WERI-Rb-1 (cell line): ENCODE measurements around the gene ITGA8.

Source experiments
- DNase-seq: peaks from one replicate; pipeline ENCODE4 v3.0.0-alpha.2; 2020
- H3K27ac ChIP-seq: fragments of 250-450 bp; sonication (Bioruptor Pico); 2 replicates; pipeline ENCODE4 v1.5.1; 2020; ENCODE audit warnings: mild to moderate bottlenecking, moderate library complexity
- H3K27me3 ChIP-seq: fragments of 250-450 bp; sonication (Bioruptor Pico); 2 replicates; pipeline ENCODE4 v1.5.1; 2021; ENCODE audit warnings: mild to moderate bottlenecking, low read depth, moderate library complexity; ENCODE audit not compliant: insufficient read depth, severe bottlenecking
- H3K36me3 ChIP-seq: fragments of 250-450 bp; sonication (Bioruptor Pico); 2 replicates; pipeline ENCODE4 v1.5.1; 2020; ENCODE audit warnings: mild to moderate bottlenecking, moderate library complexity
- H3K4me3 ChIP-seq: 2 replicates; pipeline ENCODE4 v1.5.1; 2011; ENCODE audit warnings: low read depth, mild to moderate bottlenecking, control low read depth, low read length
- H3K9me3 ChIP-seq: fragments of 250-450 bp; sonication (Bioruptor Pico); 2 replicates; pipeline ENCODE4 v1.5.1; 2021; ENCODE audit warnings: mild to moderate bottlenecking, moderate library complexity; ENCODE audit not compliant: severe bottlenecking
- CTCF ChIP-seq: IDR thresholded peaks from 2 replicates; pipeline ENCODE4 v1.5.1; 2011; ENCODE audit warnings: low read depth, mild to moderate bottlenecking, control low read depth, inconsistent platforms, low read length

ITGA8 gene

GRCh38 chr10:15672469-15672868 is 47.3 kb downstream of the ITGA8 start:
- TF ChIP-seq CTCF, result no peak
- DNase-seq, result no peak
- no peaks in the 10 kb centered on the region for H3K36me3 ChIP-seq
- no peak overlapping the region for H3K27ac ChIP-seq
- no peak overlapping the region for H3K4me3 ChIP-seq
- H3K27me3 ChIP-seq, result no peaks in the 10 kb centered on the region
- no peaks in the 10 kb centered on the region for H3K9me3 ChIP-seq

GRCh38 chr10:15670880-15671279 is 48.8 kb downstream of the ITGA8 start:
- no peak overlapping the region for H3K27ac ChIP-seq
- no peak overlapping the region for H3K4me3 ChIP-seq
- H3K27me3 ChIP-seq, result no peaks in the 10 kb centered on the region
- TF ChIP-seq CTCF, result no peak
- H3K9me3 ChIP-seq, result no peaks in the 10 kb centered on the region
- no peaks in the 10 kb centered on the region for H3K36me3 ChIP-seq
- DNase-seq, result no peak

GRCh38 chr10:15661574-15661973 is 58.1 kb downstream of the ITGA8 start:
- TF ChIP-seq CTCF, result no peak
- Histone ChIP-seq H3K9me3 (no peaks in the 10 kb centered on the region), H3K36me3 (no peaks in the 10 kb centered on the region), H3K27ac (no peak overlapping the region), H3K27me3 (no peaks in the 10 kb centered on the region), H3K4me3 (no peak overlapping the region)
- no peak for DNase-seq

GRCh38 chr10:15660990-15661389 is 58.7 kb downstream of the ITGA8 start:
- Histone ChIP-seq H3K9me3 (no peaks in the 10 kb centered on the region), H3K27me3 (no peaks in the 10 kb centered on the region), H3K27ac (no peak overlapping the region), H3K36me3 (no peaks in the 10 kb centered on the region), H3K4me3 (no peak overlapping the region)
- no peak for DNase-seq
- TF ChIP-seq CTCF, result no peak

DNA sequence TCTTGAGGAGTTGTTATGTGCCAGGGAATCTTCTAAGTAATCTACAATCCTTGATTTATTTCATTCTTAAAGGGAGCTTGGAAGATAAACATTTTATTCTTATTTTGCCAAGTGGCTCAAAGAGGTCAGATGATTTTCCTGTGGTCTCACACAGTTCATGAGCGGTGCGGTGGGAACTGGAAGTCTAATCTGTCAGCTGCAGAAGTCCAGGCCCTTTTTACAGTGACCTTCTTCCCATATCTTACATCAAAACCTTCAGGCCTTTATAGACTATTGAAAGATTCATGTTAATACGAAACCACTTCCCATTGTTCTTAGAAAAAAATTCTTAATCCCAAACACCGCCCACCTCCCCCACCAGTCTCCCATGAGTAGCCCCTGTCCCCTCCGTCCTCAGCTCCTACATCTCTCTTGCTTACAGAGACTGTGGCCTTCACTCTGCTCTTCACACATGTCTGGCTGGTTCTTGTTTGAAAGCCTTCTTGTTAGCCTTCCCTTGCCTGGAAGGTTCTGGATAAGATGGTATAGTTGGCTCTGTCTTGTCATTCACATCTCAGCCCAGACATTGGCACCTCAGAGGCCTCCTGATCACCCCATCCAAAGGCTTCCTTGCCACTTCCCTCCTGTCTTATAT is 61.5 kb downstream of the ITGA8 start:
- TF ChIP-seq CTCF, result no peak
- Histone ChIP-seq H3K4me3 (no peak overlapping the region), H3K9me3 (no peaks in the 10 kb centered on the region), H3K27ac (no peak overlapping the region), H3K27me3 (no peaks in the 10 kb centered on the region), H3K36me3 (no peaks in the 10 kb centered on the region)
- DNase-seq, result no peak

- Histone ChIP-seq H3K36me3 (no peaks in the 10 kb centered on the region), H3K4me3 (no peak overlapping the region), H3K9me3 (no peaks in the 10 kb centered on the region), H3K27ac (no peak overlapping the region), H3K27me3 (no peaks in the 10 kb centered on the region)
- DNase-seq, result no peak
- TF ChIP-seq CTCF, result no peak
These were observed 67.0 kb downstream of the ITGA8 start for GRCh38 chr10:15652757-15653156.
